Immature natural killer cell (primary cell): ENCODE data around the gene CD3E. TPM values are rescaled to one million over a fixed set of nuclear protein-coding genes. Genes with fewer than 3 reads are reported as not detected.
A peak's percentile ranks its signal among the peaks of the same experiment; 100 is the strongest.
"Not testable (repeated sequence)": the region's sequence is repeated elsewhere in the genome, so short reads cannot be mapped to it uniquely, and the experiment has no call there.

Source experiments
- DNase-seq, 3 donors: peaks; one replicate each; pipeline ENCODE4 v3.0.0; 2022; ENCODE audit warnings: mixed read lengths in 1 of 3
- H3K27ac Mint-ChIP-seq, 6 donors: one replicate each; pipeline ENCODE4 v1.8.0; 2020; ENCODE audit warnings: mixed read lengths in 6 of 6, mild to moderate bottlenecking in 5 of 6, inconsistent platforms in 4 of 6, moderate library complexity in 3 of 6
- H3K27me3 Mint-ChIP-seq, 3 donors: one replicate each; pipeline ENCODE4 v1.8.0; 2020 to 2021; ENCODE audit warnings: low read depth in 3 of 3, mild to moderate bottlenecking in 3 of 3, mixed read lengths in 3 of 3, moderate library complexity in 3 of 3, inconsistent platforms in 1 of 3
- H3K36me3 Mint-ChIP-seq, 3 donors: one replicate each; pipeline ENCODE4 v1.8.0; 2020; ENCODE audit warnings: mixed read lengths in 3 of 3, inconsistent platforms in 2 of 3, mild to moderate bottlenecking in 2 of 3
- H3K4me1 Mint-ChIP-seq, 2 donors: one replicate each; pipeline ENCODE4 v1.8.0; 2020; ENCODE audit warnings: inconsistent platforms in 2 of 2, mild to moderate bottlenecking in 2 of 2, mixed read lengths in 2 of 2, moderate library complexity in 1 of 2
- H3K4me3 Mint-ChIP-seq, 5 donors: one replicate each; pipeline ENCODE4 v1.8.0; 2020; ENCODE audit warnings: mild to moderate bottlenecking in 5 of 5, mixed read lengths in 5 of 5, inconsistent platforms in 3 of 5, moderate library complexity in 3 of 5
- H3K9me3 Mint-ChIP-seq, 6 donors: one replicate each; pipeline ENCODE4 v1.8.0; 2020; ENCODE audit warnings: mild to moderate bottlenecking in 6 of 6, mixed read lengths in 6 of 6, inconsistent platforms in 4 of 6, moderate library complexity in 3 of 6
- polyA plus RNA-seq, 3 donors: library from polyadenylated mRNA; unstranded; fragments of 300-500 nt; fragmentation: Illumina TruSeq; gene quantifications; one replicate each; pipeline ENCODE4 v1.2.3, GENCODE V29; 2021

CD3E gene
- polyA plus RNA-seq, 3 donors from 2014 or later, result 50.4 to 456 (median 296) TPM

GRCh38 chr11:118301600-118302195 lies 2.8 kb upstream of the CD3E start:
- Mint-ChIP-seq H3K9me3 (peaks cover 0 to 3% (median 0%) of the 10 kb centered on the region in 6 donors), H3K27ac (peak overlapping the region in 1 of 6 donors; percentile 61), H3K4me1 (peaks cover 35 to 51% of the 10 kb centered on the region in 2 donors), H3K27me3 (peaks cover 2 to 10% (median 2%) of the 10 kb centered on the region in 3 donors), H3K4me3 (no peak overlapping the region), H3K36me3 (peaks cover 0 to 10% (median 9%) of the 10 kb centered on the region in 3 donors)
- DNase-seq, result no peak

DNA sequence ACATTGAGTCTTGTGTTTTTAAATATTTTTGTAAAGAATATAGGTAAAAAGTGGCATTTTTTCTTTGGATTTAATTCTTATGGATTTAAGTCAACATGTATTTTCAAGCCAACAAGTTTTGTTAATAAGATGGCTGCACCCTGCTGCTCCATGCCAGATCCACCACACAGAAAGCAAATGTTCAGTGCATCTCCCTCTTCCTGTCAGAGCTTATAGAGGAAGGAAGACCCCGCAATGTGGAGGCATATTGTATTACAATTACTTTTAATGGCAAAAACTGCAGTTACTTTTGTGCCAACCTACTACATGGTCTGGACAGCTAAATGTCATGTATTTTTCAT lies 333 bp upstream of the CD3E start:
- Mint-ChIP-seq H3K4me3 (peak overlapping the region; percentile 74 to 93 (median 86)), H3K27me3 (peaks cover 2 to 10% (median 2%) of the 10 kb centered on the region in 3 donors)

GRCh38 chr11:118305726-118306125 lies 1.2 kb downstream of the CD3E start:
- Mint-ChIP-seq H3K4me1 (peaks cover 52 to 83% of the 10 kb centered on the region in 2 donors), H3K4me3 (peak overlapping the region; percentile 74 to 93 (median 86)), H3K36me3 (peaks cover 5 to 33% (median 28%) of the 10 kb centered on the region in 3 donors), H3K9me3 (peaks cover 0 to 4% (median 0%) of the 10 kb centered on the region in 6 donors), H3K27ac (peak overlapping the region; percentile 86 to 99 (median 96)), H3K27me3 (peaks cover 2 to 10% (median 2%) of the 10 kb centered on the region in 3 donors)
- peak; percentile 57 to 73 (median 67) for DNase-seq

More for the DNA sequence above, 333 bp upstream of the CD3E start:
- peak overlapping the region; percentile 86 to 99 (median 96) for H3K27ac Mint-ChIP-seq
- peaks cover 5 to 27% (median 24%) of the 10 kb centered on the region in 3 donors for H3K36me3 Mint-ChIP-seq
- peaks cover 48 to 73% of the 10 kb centered on the region in 2 donors for H3K4me1 Mint-ChIP-seq
- DNase-seq, result no peak
- peaks cover 0 to 3% (median 0%) of the 10 kb centered on the region in 6 donors for H3K9me3 Mint-ChIP-seq

DNA sequence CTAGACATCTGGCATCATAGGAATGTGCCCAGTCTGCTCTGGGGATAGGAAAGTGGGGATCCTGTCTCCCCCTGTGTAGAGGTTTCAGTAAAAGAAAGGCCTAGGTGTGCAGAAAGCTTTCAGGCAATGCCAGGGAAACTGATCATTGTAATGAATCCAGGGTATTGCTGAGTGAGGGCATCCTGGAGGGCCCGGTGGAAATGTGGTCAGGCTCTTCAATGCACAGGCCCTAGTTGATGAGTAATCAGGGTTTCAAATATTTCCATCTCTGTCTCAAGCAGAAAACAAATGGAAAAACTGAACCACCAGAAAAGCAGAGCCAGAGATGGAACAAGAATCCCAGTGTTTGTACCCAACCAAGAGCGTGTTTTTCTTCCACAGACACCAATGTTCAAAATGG lies 2.0 kb downstream of the CD3E start:
- peaks cover 0 to 4% (median 0%) of the 10 kb centered on the region in 6 donors for H3K9me3 Mint-ChIP-seq
- H3K27me3 Mint-ChIP-seq, result peaks cover 2 to 10% (median 2%) of the 10 kb centered on the region in 3 donors
- H3K36me3 Mint-ChIP-seq, result peaks cover 5 to 33% (median 28%) of the 10 kb centered on the region in 3 donors
- no peak for DNase-seq
- peak overlapping the region; percentile 40 to 96 (median 85) for H3K27ac Mint-ChIP-seq
- H3K4me1 Mint-ChIP-seq, result peaks cover 55 to 84% of the 10 kb centered on the region in 2 donors
- H3K4me3 Mint-ChIP-seq, result peak overlapping the region; percentile 21 to 83 (median 39)

DNA sequence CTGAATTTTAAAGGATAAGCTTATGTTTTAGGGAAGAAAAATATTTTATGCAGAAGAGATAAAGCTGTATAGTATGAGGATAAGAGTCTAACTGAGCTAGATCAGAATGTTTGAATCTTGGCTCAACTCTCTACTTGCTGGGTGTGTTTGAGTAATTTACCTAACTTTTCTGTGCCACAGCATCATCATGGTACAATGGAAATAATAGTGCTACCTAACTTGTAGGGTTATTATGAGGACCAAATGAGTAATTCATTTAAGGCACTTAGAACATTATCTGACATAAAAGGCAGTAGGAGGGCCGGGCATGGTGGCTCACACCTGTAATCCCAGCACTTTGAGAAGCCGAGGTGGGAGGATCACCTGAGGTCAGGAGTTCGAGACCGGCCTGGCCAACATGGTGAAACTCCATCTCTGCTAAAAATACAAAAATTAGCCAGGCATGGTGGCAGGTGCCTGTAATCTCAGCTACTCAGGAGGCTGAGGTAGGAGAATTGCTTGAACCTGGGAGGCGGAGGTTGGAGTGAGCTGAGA lies 4.5 kb downstream of the CD3E start:
- Mint-ChIP-seq H3K4me3 (peak overlapping the region in 1 of 5 donors; percentile 21), H3K27ac (peak overlapping the region in 4 of 6 donors; percentile 5 to 91 (median 42)), H3K4me1 (peaks cover 70 to 97% of the 10 kb centered on the region in 2 donors), H3K27me3 (peaks cover 2 to 10% (median 3%) of the 10 kb centered on the region in 3 donors), H3K36me3 (peaks cover 9 to 53% (median 42%) of the 10 kb centered on the region in 3 donors)
- not testable (repeated sequence) for H3K9me3 Mint-ChIP-seq, DNase-seq

DNA sequence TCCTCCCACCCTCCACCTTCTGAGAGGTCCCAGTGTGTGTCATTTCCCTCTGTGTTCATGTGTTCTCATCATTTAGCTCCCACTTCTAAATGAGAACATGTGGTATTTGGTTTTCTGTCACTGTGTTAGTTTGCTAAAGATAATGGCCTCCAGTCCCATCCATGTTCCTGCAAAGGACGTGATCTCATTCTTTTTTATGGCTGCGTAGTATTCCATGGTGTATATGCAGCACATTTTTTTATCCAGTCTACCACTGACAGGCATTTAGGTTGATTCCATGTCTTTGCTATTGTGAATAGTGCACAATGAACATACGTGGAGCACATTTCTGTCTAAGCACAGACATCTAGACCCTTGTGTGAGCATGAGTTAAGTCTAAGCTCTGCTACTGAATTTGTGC lies 5.7 kb downstream of the CD3E start:
- DNase-seq, result no peak
- H3K9me3 Mint-ChIP-seq, result peaks cover 0 to 4% (median 0%) of the 10 kb centered on the region in 6 donors
- H3K36me3 Mint-ChIP-seq, result peaks cover 9 to 51% (median 41%) of the 10 kb centered on the region in 3 donors
- peak overlapping the region in 4 of 6 donors; percentile 76 to 82 (median 76) for H3K27ac Mint-ChIP-seq
- peak overlapping the region in 1 of 5 donors; percentile 10 for H3K4me3 Mint-ChIP-seq
- H3K4me1 Mint-ChIP-seq, result peaks cover 69 to 97% of the 10 kb centered on the region in 2 donors
- H3K27me3 Mint-ChIP-seq, result peaks cover 1 to 6% (median 2%) of the 10 kb centered on the region in 3 donors

DNA sequence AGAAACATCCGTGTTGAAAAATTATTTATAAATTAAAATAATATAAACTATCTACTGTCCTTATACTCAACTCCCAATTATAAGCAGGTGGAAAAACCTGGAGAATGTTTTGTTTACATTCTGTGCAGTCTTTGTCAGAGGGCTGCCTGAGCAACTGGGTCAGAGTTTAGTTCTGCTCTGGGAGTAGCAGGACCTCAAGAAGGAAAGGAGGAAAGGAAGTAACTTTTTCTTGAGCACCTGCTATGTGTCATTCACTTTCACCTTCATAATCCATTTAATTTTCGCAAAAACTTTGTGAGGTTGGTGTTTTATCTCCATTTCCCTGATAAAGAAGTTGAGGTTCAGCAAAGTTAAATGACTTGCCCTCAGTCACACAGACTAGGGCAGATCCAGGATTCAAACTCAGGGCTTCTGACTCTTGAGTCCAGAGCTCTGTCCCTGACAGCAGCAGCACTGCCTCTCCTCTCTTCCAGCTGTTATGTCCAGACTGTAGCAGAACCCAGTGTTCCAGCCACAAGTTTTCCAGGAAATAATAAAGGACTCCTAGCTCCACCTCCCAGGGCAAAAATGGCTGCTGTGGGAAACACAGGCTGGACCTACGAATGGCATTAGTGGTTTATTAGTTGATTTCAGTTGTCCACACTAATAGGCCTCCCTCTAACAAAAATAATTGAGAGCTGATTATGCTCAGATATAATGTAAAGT lies 6.4 kb downstream of the CD3E start:
- peaks cover 0 to 2% (median 0%) of the 10 kb centered on the region in 6 donors for H3K9me3 Mint-ChIP-seq
- H3K27ac Mint-ChIP-seq, result peak overlapping the region in 3 of 6 donors; percentile 19 to 86 (median 39)
- H3K27me3 Mint-ChIP-seq, result peaks cover 2 to 4% (median 4%) of the 10 kb centered on the region in 3 donors
- H3K4me3 Mint-ChIP-seq, result peak overlapping the region in 1 of 5 donors; percentile 29
- H3K36me3 Mint-ChIP-seq, result peaks cover 9 to 52% (median 43%) of the 10 kb centered on the region in 3 donors
- no peak for DNase-seq
- peaks cover 69 to 97% of the 10 kb centered on the region in 2 donors for H3K4me1 Mint-ChIP-seq

GRCh38 chr11:118311518-118311917 lies 7.0 kb downstream of the CD3E start:
- Mint-ChIP-seq H3K36me3 (peaks cover 9 to 51% (median 41%) of the 10 kb centered on the region in 3 donors), H3K4me1 (peaks cover 70 to 97% of the 10 kb centered on the region in 2 donors), H3K4me3 (no peak overlapping the region), H3K9me3 (peaks cover 0 to 1% (median 0%) of the 10 kb centered on the region in 6 donors), H3K27me3 (peaks cover 2 to 10% (median 6%) of the 10 kb centered on the region in 3 donors), H3K27ac (peak overlapping the region in 5 of 6 donors; percentile 21 to 88 (median 47))
- DNase-seq, result no peak

- H3K4me3 Mint-ChIP-seq, result peak overlapping the region in 3 of 5 donors; percentile 20 to 51 (median 50)
- no peak for DNase-seq
- peaks cover 9 to 48% (median 36%) of the 10 kb centered on the region in 3 donors for H3K36me3 Mint-ChIP-seq
- peaks cover 70 to 97% of the 10 kb centered on the region in 2 donors for H3K4me1 Mint-ChIP-seq
- peaks cover 0 to 1% (median 0%) of the 10 kb centered on the region in 6 donors for H3K9me3 Mint-ChIP-seq
- H3K27me3 Mint-ChIP-seq, result peaks cover 3 to 13% (median 5%) of the 10 kb centered on the region in 3 donors
- peak overlapping the region; percentile 47 to 88 (median 84) for H3K27ac Mint-ChIP-seq
Observed at GRCh38 chr11:118312328-118312727, 7.8 kb downstream of the CD3E start.

DNA sequence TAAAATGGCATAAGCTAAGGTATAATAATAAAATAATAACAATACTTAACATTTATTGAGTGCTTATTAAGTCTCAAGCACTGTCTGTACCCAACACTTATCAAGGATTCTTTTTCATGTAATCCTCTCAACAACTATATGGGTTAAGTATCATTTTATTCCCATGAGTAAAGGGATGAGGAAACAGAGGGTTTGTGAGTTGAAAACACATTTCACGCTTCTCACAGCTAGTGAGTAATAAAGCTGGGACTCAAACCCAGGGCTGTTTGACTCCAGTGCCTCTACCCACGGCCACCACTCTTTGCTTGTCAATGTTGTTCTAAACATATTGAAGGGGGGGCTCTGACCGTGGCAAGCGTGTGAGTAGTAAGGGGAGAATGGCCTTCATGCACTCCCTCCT lies 8.7 kb downstream of the CD3E start:
- Mint-ChIP-seq H3K4me1 (peaks cover 74 to 99% of the 10 kb centered on the region in 2 donors), H3K4me3 (no peak overlapping the region), H3K9me3 (peaks cover 0 to 1% (median 0%) of the 10 kb centered on the region in 6 donors), H3K27ac (peak overlapping the region; percentile 66 to 98 (median 86)), H3K27me3 (peaks cover 3 to 13% (median 5%) of the 10 kb centered on the region in 3 donors), H3K36me3 (peaks cover 9 to 44% (median 36%) of the 10 kb centered on the region in 3 donors)
- no peak for DNase-seq

GRCh38 chr11:118314988-118315411 lies 10.5 kb downstream of the CD3E start:
- no peak for DNase-seq
- Mint-ChIP-seq H3K27ac (peak overlapping the region; percentile 93 to 99 (median 98)), H3K9me3 (peaks cover 0 to 1% (median 0%) of the 10 kb centered on the region in 6 donors), H3K4me1 (peaks cover 89 to 100% of the 10 kb centered on the region in 2 donors), H3K36me3 (peaks cover 14 to 47% (median 28%) of the 10 kb centered on the region in 3 donors), H3K27me3 (peaks cover 3 to 13% (median 5%) of the 10 kb centered on the region in 3 donors), H3K4me3 (peak overlapping the region; percentile 76 to 88 (median 84))

- DNase-seq, result no peak
- H3K27me3 Mint-ChIP-seq, result peaks cover 3 to 13% (median 5%) of the 10 kb centered on the region in 3 donors
- H3K4me3 Mint-ChIP-seq, result peak overlapping the region; percentile 40 to 51 (median 42)
- H3K36me3 Mint-ChIP-seq, result peaks cover 16 to 35% (median 16%) of the 10 kb centered on the region in 3 donors
- H3K9me3 Mint-ChIP-seq, result no peaks in the 10 kb centered on the region
- peaks cover 86 to 93% of the 10 kb centered on the region in 2 donors for H3K4me1 Mint-ChIP-seq
- H3K27ac Mint-ChIP-seq, result peak overlapping the region; percentile 83 to 98 (median 91)
Observed at GRCh38 chr11:118318124-118318523, 13.6 kb downstream of the CD3E start.
